Prostate gland (tissue), 2 donors: Measurements from ENCODE around the gene MATK. TPM values are rescaled to one million over a fixed set of nuclear protein-coding genes. Genes with fewer than 3 reads are reported as not detected.

Experiments used
- DNase-seq: peaks from one replicate; pipeline ENCODE4 v3.0.0-alpha.2; 2019; ENCODE audit warnings: low spot score
- H3K27ac ChIP-seq, 2 donors: fragments of 200-600 bp; sonication (generic); 2 replicates each; pipeline ENCODE4 v1.5.1; 2017 to 2019
- H3K27me3 ChIP-seq: fragments of 200-600 bp; sonication (generic); replicated peaks from 2 replicates; pipeline ENCODE4 v1.5.1; 2019; ENCODE audit not compliant: insufficient read depth
- H3K36me3 ChIP-seq, 2 donors: fragments of 200-600 bp; sonication (generic); 1 replicate in 1 of 2; 2 replicates in 1 of 2; pipeline versions ENCODE4 v1.5.1 to v1.8.1; 2017 to 2019
- H3K4me1 ChIP-seq: fragments of 200-600 bp; sonication (generic); replicated peaks from 2 replicates; pipeline ENCODE4 v1.5.1; 2019
- H3K4me3 ChIP-seq, 2 donors: fragments of 200-600 bp; sonication (generic); 2 replicates each; pipeline ENCODE4 v1.5.1; 2017 to 2019
- H3K9me3 ChIP-seq: fragments of 200-600 bp; sonication (generic); 2 replicates; pipeline ENCODE4 v1.5.1; 2017
- POLR2A ChIP-seq: fragments of 450-650 bp; IDR thresholded peaks from one replicate; pipeline ENCODE4 v1.6.1; 2016; ENCODE audit warnings: antibody characterized with exemption, mild to moderate bottlenecking
- POLR2AphosphoS5 ChIP-seq: sonication (generic); formaldehyde crosslinking; IDR thresholded peaks from one replicate; pipeline ENCODE4 v1.6.1; 2017; ENCODE audit warnings: antibody characterized with exemption
- WGBS: methylation state at CpG from one replicate; pipeline ENCODE4 v1.1.5; 2018; 5-methylcytosine and 5-hydroxymethylcytosine counted together
- intact Hi-C: fragments of 100-400 bp; cut with DNase I; formaldehyde crosslinking; loops from one replicate; pipeline ENCODE4 v1.14.2; 2022
- total RNA-seq, 2 donors: library from RNA; depleted of rRNA; stranded (reverse); fragments of >200 nt; gene quantifications; one replicate each; pipeline ENCODE4 v1.1.0, GENCODE V29; 2016
- TF ChIP-seq, protein P1 (sequence below), 4 experiments: fragments of 200-600 bp in 2 of 4; fragments of 450-650 bp in 2 of 4; sonication (generic) in 2 of 4; IDR thresholded peaks; 1 replicate in 3 of 4; 2 replicates in 1 of 4; pipeline ENCODE4 v1.5.1; 2016 to 2019; ENCODE audit warnings: antibody characterized with exemption in 4 of 4, mild to moderate bottlenecking in 2 of 4, moderate library complexity in 2 of 4

Gene MATK
- total RNA-seq, 2 donors from 2014 or later = 1.9 to 4.4 TPM

DNA sequence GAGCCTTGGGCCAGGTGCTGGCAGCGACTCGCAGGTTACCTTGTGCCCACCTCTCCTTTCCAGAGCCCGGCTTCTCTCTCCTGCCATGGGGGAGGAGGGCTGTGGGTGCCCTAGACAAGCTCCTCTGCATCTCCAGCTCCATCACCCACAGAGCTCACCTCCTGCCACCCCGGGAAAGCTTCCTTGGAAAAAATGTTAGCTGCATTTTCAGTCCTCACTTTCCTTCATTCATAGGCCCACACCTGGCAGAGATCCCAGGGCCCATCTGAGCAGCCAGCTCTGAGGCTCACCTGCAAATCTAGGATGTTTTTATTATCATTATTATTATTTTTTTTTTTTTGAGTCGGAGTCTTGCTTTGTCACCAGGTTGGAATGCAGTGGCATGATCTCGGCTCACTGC lies 45.8 kb upstream of the MATK start:
- TF ChIP-seq POLR2AphosphoS5 = no peak
- TF ChIP-seq, protein P1, sequence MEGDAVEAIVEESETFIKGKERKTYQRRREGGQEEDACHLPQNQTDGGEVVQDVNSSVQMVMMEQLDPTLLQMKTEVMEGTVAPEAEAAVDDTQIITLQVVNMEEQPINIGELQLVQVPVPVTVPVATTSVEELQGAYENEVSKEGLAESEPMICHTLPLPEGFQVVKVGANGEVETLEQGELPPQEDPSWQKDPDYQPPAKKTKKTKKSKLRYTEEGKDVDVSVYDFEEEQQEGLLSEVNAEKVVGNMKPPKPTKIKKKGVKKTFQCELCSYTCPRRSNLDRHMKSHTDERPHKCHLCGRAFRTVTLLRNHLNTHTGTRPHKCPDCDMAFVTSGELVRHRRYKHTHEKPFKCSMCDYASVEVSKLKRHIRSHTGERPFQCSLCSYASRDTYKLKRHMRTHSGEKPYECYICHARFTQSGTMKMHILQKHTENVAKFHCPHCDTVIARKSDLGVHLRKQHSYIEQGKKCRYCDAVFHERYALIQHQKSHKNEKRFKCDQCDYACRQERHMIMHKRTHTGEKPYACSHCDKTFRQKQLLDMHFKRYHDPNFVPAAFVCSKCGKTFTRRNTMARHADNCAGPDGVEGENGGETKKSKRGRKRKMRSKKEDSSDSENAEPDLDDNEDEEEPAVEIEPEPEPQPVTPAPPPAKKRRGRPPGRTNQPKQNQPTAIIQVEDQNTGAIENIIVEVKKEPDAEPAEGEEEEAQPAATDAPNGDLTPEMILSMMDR (IDR thresholded peaks at IDR 0.05) = no peak
- no peak for TF ChIP-seq POLR2A
- Histone ChIP-seq H3K36me3 (no peaks in the 10 kb centered on the region), H3K27me3 (no peaks in the 10 kb centered on the region), H3K9me3 (no peaks in the 10 kb centered on the region), H3K4me3 (no peak overlapping the region), H3K27ac (no peak overlapping the region), H3K4me1 (no peaks in the 10 kb centered on the region)
- intact Hi-C loops = no loop called here
- 63% methylated on average over 6 of the region's 6 CpGs for WGBS
- DNase-seq = no peak

DNA sequence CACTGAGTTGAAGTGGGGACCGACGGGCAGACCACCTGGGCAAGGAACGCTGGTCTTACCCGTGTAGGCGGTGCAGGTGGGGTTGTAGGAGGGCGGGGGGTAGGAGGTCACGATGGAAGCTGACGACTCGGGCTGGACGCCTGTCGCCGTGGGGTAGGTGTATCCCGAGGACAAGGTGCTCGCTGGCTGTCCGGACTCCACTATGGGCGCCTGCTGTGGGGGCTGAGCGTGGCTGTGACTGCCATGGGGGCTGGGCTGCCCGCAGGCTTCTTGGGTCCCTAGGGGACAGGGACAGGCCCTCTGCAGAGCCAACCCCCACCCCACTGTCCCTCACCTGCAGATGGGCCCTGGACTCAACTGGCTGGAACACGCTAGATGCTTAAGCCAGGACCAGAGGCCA lies 45.4 kb upstream of the MATK start:
- Histone ChIP-seq H3K4me1 (no peaks in the 10 kb centered on the region), H3K4me3 (no peak overlapping the region), H3K27me3 (no peaks in the 10 kb centered on the region), H3K27ac (no peak overlapping the region), H3K36me3 (no peaks in the 10 kb centered on the region), H3K9me3 (no peaks in the 10 kb centered on the region)
- 70% methylated on average over 19 of the region's 19 CpGs for WGBS
- intact Hi-C loops = no loop called here
- DNase-seq = no peak
- no peak for TF ChIP-seq POLR2AphosphoS5
- TF ChIP-seq POLR2A = no peak
- TF ChIP-seq, protein P1 (IDR thresholded peaks at IDR 0.05) = no peak

DNA sequence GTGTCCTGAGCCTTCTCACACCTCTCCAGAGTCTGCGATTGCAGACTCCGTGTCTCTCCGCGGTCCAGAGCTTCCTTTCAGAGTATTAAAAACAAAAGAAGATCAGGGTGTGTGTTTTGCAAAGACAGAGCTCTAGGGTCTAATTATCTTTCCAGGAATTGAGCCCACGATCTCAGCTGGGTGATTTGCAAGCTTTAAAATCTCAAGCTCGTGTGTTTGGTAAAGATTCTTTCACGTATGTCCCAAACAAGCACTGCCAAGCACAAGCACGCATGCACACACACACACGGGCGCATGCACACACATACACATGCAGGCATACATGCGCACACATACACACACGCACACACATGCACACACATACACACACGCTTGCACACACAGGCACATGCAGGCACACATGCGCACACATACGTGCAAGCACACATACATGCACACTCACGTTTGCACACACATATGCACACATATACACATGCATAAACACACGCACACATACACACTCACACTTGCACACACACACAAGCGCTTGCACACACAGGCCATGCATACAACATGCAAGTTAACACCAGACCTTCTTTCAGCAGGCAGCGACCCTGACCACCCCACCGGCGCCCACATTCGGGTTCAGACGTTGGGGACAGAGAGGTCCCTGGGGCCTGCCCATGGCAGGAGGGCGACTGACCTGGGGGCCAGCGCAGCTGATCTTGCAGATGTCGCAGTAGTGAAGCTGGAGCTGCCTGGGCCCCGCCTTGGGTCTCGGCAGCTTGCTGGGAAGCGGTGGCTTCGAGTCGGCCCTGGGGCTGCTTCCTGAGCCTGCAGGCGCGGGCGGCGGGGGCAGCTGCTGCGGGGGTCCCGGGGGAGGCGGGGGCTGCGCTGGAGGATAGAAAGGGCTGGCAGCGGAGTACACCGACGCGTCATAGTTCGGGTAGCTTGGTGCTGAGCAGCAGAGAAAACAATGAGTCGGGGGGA lies 44.7 kb upstream of the MATK start:
- Histone ChIP-seq H3K27me3 (no peaks in the 10 kb centered on the region), H3K9me3 (no peaks in the 10 kb centered on the region), H3K4me1 (no peaks in the 10 kb centered on the region), H3K36me3 (no peaks in the 10 kb centered on the region), H3K4me3 (no peak overlapping the region), H3K27ac (no peak overlapping the region)
- no peak for TF ChIP-seq POLR2A
- TF ChIP-seq, protein P1 (IDR thresholded peaks at IDR 0.05) = no peak
- intact Hi-C loops = no loop called here
- 64% methylated on average over 44 of the region's 45 CpGs for WGBS
- DNase-seq = no peak

DNA sequence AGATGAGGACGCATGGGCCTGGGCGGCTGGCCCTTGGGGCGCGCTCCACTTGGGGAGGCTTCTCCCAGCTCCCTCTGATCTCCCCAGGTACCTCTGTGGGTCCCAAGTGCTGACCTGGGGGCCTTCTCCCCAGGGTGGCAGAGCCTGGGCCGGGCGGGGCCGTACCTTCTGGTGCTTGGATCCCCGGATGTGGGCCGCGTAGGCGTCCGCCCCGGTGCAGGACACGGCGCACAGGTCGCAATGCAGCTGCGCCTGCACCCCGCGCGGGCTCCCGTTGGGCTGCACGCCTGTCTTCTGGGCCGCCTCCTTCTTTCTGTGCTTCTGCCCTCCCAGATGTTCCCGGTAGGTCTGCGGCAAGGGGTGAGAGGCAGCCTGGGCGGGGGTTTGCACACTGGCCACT lies 41.1 kb upstream of the MATK start:
- H3K36me3 ChIP-seq = no peaks in the 10 kb centered on the region
- H3K9me3 ChIP-seq = no peaks in the 10 kb centered on the region
- H3K4me1 ChIP-seq = no peaks in the 10 kb centered on the region
- intact Hi-C loops = no loop called here
- no peak overlapping the region for H3K4me3 ChIP-seq
- TF ChIP-seq, protein P1 (IDR thresholded peaks at IDR 0.05) = no peak
- H3K27ac ChIP-seq = no peak overlapping the region
- DNase-seq = no peak
- WGBS = 94% methylated on average over 26 of the region's 26 CpGs
- no peaks in the 10 kb centered on the region for H3K27me3 ChIP-seq

DNA sequence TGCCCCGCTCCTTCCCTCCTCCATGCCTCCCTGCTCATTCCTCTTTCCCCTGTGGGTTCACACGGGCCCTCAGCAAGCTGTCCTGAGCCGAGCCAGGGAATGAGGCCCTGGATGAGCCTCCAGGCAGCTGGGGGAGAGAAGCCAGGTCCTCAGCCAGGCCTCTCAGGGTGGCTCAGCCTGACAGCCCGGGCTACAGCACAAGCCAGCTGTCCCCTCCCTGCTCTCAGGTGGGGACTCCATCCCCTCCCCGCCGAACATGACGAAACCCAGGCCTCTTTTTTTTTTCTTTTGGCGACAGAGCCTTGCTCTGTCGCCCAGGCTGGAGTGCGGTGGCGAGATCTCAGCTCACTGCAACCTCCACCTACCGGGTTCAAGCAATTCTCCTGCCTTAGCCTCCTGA lies 40.0 kb upstream of the MATK start:
- DNase-seq = no peak
- H3K9me3 ChIP-seq = no peaks in the 10 kb centered on the region
- WGBS = 50% methylated on average over 12 of the region's 12 CpGs

More for the DNA sequence above, 40.0 kb upstream of the MATK start:
- Histone ChIP-seq H3K27ac (no peak overlapping the region), H3K4me3 (no peak overlapping the region), H3K36me3 (no peaks in the 10 kb centered on the region), H3K4me1 (no peaks in the 10 kb centered on the region), H3K27me3 (no peaks in the 10 kb centered on the region)
- intact Hi-C loops = no loop called here
- TF ChIP-seq POLR2AphosphoS5 (no peak), POLR2A (no peak)
- TF ChIP-seq, protein P1 (IDR thresholded peaks at IDR 0.05) = no peak
